HepG2 (cell line): ENCODE measurements around the gene NRG3. TPM values are rescaled to one million over a fixed set of nuclear protein-coding genes. Genes with fewer than 3 reads are reported as not detected.

Experiments
- ATAC-seq: fragments of 200-7000 bp; cut with Tn5 transposase; 3 replicates; pipeline ENCODE4 v1.9.1; 2020; ENCODE audit warnings: mild to moderate bottlenecking, moderate library complexity
- BruUV-seq: library from RNA; stranded (reverse); fragments of 400-500 nt; replicated peaks from 2 replicates; lab custom pipeline; 2021; lab: Mats Ljungman, UMichigan
- CTCF ChIA-PET: fragments of 300-600 bp; formaldehyde crosslinking; extraction: SDS; loops from one replicate; lab custom pipeline; 2021; ENCODE audit warnings: low total read pairs, inconsistent platforms, low intra/inter-chr PET ratio; lab: Yijun Ruan, JAX
- POLR2A ChIA-PET: fragments of 350-600 bp; sonication (Branson Sonifier 250); formaldehyde crosslinking; loops from one replicate; lab custom pipeline; 2020; ENCODE audit warnings: antibody characterized with exemption, inconsistent platforms; lab: Yijun Ruan, JAX
- DNase-seq: peaks from one replicate; pipeline ENCODE4 v3.0.0-alpha.2; 2015; ENCODE audit warnings: low spot score
- FAIRE-seq: peaks from 3 replicates; lab custom pipeline; 2011; peaks lifted over from hg19 to GRCh38; lab: Jason Lieb, UNC
- H2AFZ ChIP-seq: one replicate; pipeline ENCODE4 v1.6.1; 2011; ENCODE audit warnings: low read length, inconsistent platforms
- H3K27ac ChIP-seq: fragments of 300-600 bp; 3 replicates; pipeline ENCODE4 v1.8.0; 2011; ENCODE audit warnings: mixed run types, mild to moderate bottlenecking, mixed read lengths, low read length, inconsistent platforms; ENCODE audit not compliant: insufficient read depth; ENCODE audit errors: extremely low read length
- H3K27me3 ChIP-seq, 2 experiments: fragments of 200-600 bp in 1 of 2; 2 replicates in 1 of 2; 3 replicates in 1 of 2; pipeline versions ENCODE4 v1.6.0 to v1.8.0; 2011; ENCODE audit warnings: low read length in 2 of 2, mild to moderate bottlenecking in 2 of 2, moderate library complexity in 2 of 2, inconsistent platforms in 1 of 2; ENCODE audit not compliant: insufficient read depth in 2 of 2, control insufficient read depth in 1 of 2
- H3K36me3 ChIP-seq, 2 experiments: fragments of 200-600 bp in 1 of 2; replicated peaks in 1 of 2; 2 replicates in 1 of 2; 3 replicates in 1 of 2; pipeline versions ENCODE4 v1.5.1 to v1.8.0; 2011; ENCODE audit warnings: low read length in 2 of 2, inconsistent platforms in 1 of 2; ENCODE audit not compliant: insufficient read depth in 2 of 2, control insufficient read depth in 1 of 2
- H3K4me1 ChIP-seq: 2 replicates; pipeline ENCODE4 v1.5.1; 2012; ENCODE audit warnings: low read length, inconsistent platforms; ENCODE audit not compliant: insufficient read depth
- H3K4me2 ChIP-seq: 2 replicates; pipeline ENCODE4 v1.6.0; 2011; ENCODE audit warnings: low read depth, low read length, inconsistent platforms
- H3K4me3 ChIP-seq, 3 experiments: fragments of 200-600 bp in 1 of 3; sonication (generic), shearing (Covaris generic) in 1 of 3; replicated peaks in 1 of 3; 2 replicates each; pipeline ENCODE4 v1.5.1; 2011 to 2016; ENCODE audit warnings: low read length in 3 of 3, inconsistent platforms in 2 of 3, low read depth in 2 of 3, mild to moderate bottlenecking in 2 of 3, control low read depth in 1 of 3, mixed read lengths in 1 of 3; ENCODE audit not compliant: insufficient read depth in 1 of 3
- H3K79me2 ChIP-seq: one replicate; pipeline ENCODE4 v1.6.1; 2011; ENCODE audit warnings: low read length, inconsistent platforms; ENCODE audit not compliant: insufficient read depth
- H3K9ac ChIP-seq: 2 replicates; pipeline ENCODE4 v1.6.0; 2011; ENCODE audit warnings: mild to moderate bottlenecking, low read depth, low read length, inconsistent platforms; ENCODE audit not compliant: insufficient read depth
- H3K9me3 ChIP-seq: 2 replicates; pipeline ENCODE4 v1.5.1; 2012; ENCODE audit warnings: mild to moderate bottlenecking, low read length
- H4K20me1 ChIP-seq: 2 replicates; pipeline ENCODE4 v1.6.0; 2011; ENCODE audit warnings: inconsistent platforms, mild to moderate bottlenecking, low read length, moderate library complexity; ENCODE audit not compliant: insufficient read depth
- ATF7-NPFF ChIP-seq: sonication (generic); formaldehyde crosslinking; IDR thresholded peaks from 2 replicates; pipeline ENCODE4 v1.8.1; 2023; ENCODE audit warnings: mild to moderate bottlenecking, low read depth, missing genetic modification reagents, moderate library complexity
- DNMT1 ChIP-seq: sonication (generic); formaldehyde crosslinking; IDR thresholded peaks from 2 replicates; pipeline ENCODE4 v1.5.1; 2020; ENCODE audit warnings: mild to moderate bottlenecking, missing genetic modification reagents
- EEA1 ChIP-seq: sonication (generic); formaldehyde crosslinking; IDR thresholded peaks from 2 replicates; pipeline ENCODE4 v1.5.1; 2020; ENCODE audit warnings: mild to moderate bottlenecking, missing genetic modification reagents, borderline replicate concordance
- HDAC6 ChIP-seq: fragments of 200-600 bp; sonication (generic); IDR thresholded peaks from 2 replicates; pipeline ENCODE4 v1.7.0; 2017; ENCODE audit warnings: mild to moderate bottlenecking, antibody characterized with exemption, low read length, low read depth
- KDM6A ChIP-seq: IDR thresholded peaks from 2 replicates; pipeline ENCODE4 v1.6.1; 2016; ENCODE audit warnings: low read depth
- KLF13 ChIP-seq: sonication (generic); formaldehyde crosslinking; IDR thresholded peaks from 2 replicates; pipeline ENCODE4 v1.4.0; 2020; ENCODE audit warnings: mild to moderate bottlenecking, missing genetic modification reagents
- MXI1 ChIP-seq: IDR thresholded peaks from 3 replicates; pipeline ENCODE4 v1.6.1; 2012; ENCODE audit warnings: low read depth, low read length, inconsistent platforms, borderline replicate concordance
- NR1H2 ChIP-seq: sonication (generic); formaldehyde crosslinking; IDR thresholded peaks from 2 replicates; pipeline ENCODE4 v1.8.1; 2022; ENCODE audit warnings: low read depth, missing genetic modification reagents, borderline replicate concordance
- NRL ChIP-seq: sonication (generic); formaldehyde crosslinking; IDR thresholded peaks from 2 replicates; pipeline ENCODE4 v1.5.0; 2020; ENCODE audit warnings: missing genetic modification reagents, mild to moderate bottlenecking, moderate library complexity, borderline replicate concordance
- PAF1 ChIP-seq: IDR thresholded peaks from 2 replicates; pipeline ENCODE4 v1.6.1; 2016; ENCODE audit warnings: missing genetic modification reagents, missing compliant biosample characterization
- SALL1 ChIP-seq: sonication (generic); formaldehyde crosslinking; IDR thresholded peaks from 2 replicates; pipeline ENCODE4 v1.8.0; 2022; ENCODE audit warnings: mild to moderate bottlenecking, missing genetic modification reagents
- TOE1 ChIP-seq: sonication (generic); formaldehyde crosslinking; IDR thresholded peaks from 2 replicates; pipeline ENCODE4 v1.4.0; 2020; ENCODE audit warnings: mild to moderate bottlenecking, missing genetic modification reagents
- ZFYVE20 ChIP-seq: sonication (generic); formaldehyde crosslinking; IDR thresholded peaks from 2 replicates; pipeline ENCODE4 v1.8.0; 2023; ENCODE audit warnings: low read depth, mild to moderate bottlenecking, moderate library complexity, missing genetic modification reagents, borderline replicate concordance
- ZNF180 ChIP-seq: sonication (generic); formaldehyde crosslinking; IDR thresholded peaks from 2 replicates; pipeline ENCODE4 v1.4.0; 2020; ENCODE audit warnings: low read depth, missing genetic modification reagents, borderline replicate concordance
- ZNF256 ChIP-seq: sonication (generic); formaldehyde crosslinking; conservative IDR thresholded peaks from 2 replicates; pipeline ENCODE4 v1.4.0; 2020; ENCODE audit warnings: missing genetic modification reagents
- ZNF589 ChIP-seq: sonication (generic); formaldehyde crosslinking; conservative IDR thresholded peaks from 2 replicates; pipeline ENCODE4 v1.8.0; 2022; ENCODE audit warnings: mild to moderate bottlenecking, moderate library complexity, missing genetic modification reagents
- ZNF839 ChIP-seq: sonication (generic); formaldehyde crosslinking; IDR thresholded peaks from 2 replicates; pipeline ENCODE4 v1.4.0; 2020; ENCODE audit warnings: missing genetic modification reagents, mild to moderate bottlenecking, borderline replicate concordance
- ZSCAN12 ChIP-seq: sonication (generic); formaldehyde crosslinking; IDR thresholded peaks from 2 replicates; pipeline ENCODE4 v1.9.0; 2021; ENCODE audit warnings: mild to moderate bottlenecking, missing genetic modification reagents
- WGBS: methylation state at CpG from one replicate; pipeline ENCODE4 v1.1.6; 2017; ENCODE audit warnings: low lambda C conversion rate; 5-methylcytosine and 5-hydroxymethylcytosine counted together
- in situ Hi-C: cut with HindIII; loops from 2 replicates; pipeline ENCODE4 v1.10.0; 2017; ENCODE audit warnings: low pct_unique_long_range_greater_than_20kb; ENCODE audit not compliant: extremely low pct_ligation_motif_present
- intact Hi-C: fragments of 100-400 bp; cut with micrococcal nuclease; formaldehyde crosslinking; loops from one replicate; pipeline ENCODE4 v1.10.0; 2022; ENCODE audit not compliant: unreplicated experiment
- polyA plus RNA-seq, 8 experiments: library from polyadenylated mRNA; depleted of rRNA in 3 of 8; stranded (reverse) in 7 of 8; unstranded in 1 of 8; fragments of >200 nt; fragmentation: Illumina TruSeq in 4 of 8; extraction: Trizol in 4 of 8; gene quantifications; 2 replicates each; pipeline versions ENCODE4 v1.2.1 to v1.2.3, GENCODE V29; 2011 to 2016; ENCODE audit warnings: low read depth in 4 of 8, missing spikeins in 1 of 8, mixed read lengths in 1 of 8; ENCODE audit not compliant: insufficient read depth in 1 of 8
- total RNA-seq, 5 experiments: library from RNA; depleted of rRNA; stranded (reverse); fragments of >200 nt; fragmentation: Illumina TruSeq; extraction: Trizol; gene quantifications; 2 replicates each; pipeline ENCODE4 v1.2.3, GENCODE V29; 2016; ENCODE audit warnings: low read depth in 1 of 5

The NRG3 gene
- total and polyA plus RNA-seq, 2 of the 13 experiments (the other 11 are each of a cell fraction or from before 2014, with no cell fraction given) = not detected

DNA sequence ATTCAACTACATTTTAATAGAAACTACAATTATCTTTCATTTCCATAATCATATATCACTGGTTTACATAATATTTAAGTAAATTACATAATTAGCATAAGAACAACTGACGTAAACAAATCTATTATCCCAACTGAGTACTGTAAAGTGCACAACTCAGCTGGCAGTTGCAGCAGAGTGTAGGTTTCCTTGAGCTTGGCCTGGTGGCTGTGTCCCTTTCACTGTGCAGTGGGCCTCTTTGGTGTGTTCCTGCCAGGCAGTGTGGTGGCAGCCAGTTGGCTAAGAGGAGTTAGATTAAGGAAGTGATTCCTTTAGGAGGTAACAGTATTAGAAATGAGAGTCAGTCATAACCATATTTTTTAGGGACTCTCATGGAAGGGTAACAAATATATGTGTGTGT is 7.0 kb downstream of the NRG3 start:
- in situ Hi-C loops (no loop called here), intact Hi-C loops (no loop called here)
- no peak for ATAC-seq
- ChIA-PET CTCF (no interaction called here), POLR2A (no interaction called here)
- Histone ChIP-seq H3K36me3 (no peaks in the 10 kb centered on the region), H4K20me1 (no peaks in the 10 kb centered on the region), H3K4me3 (no peak overlapping the region), H3K9ac (no peak overlapping the region), H3K79me2 (no peaks in the 10 kb centered on the region), H3K27ac (no peak overlapping the region), H3K9me3 (peaks cover 1% of the 10 kb centered on the region; the same call in 1 of the 2 replicates), H3K4me2 (no peak overlapping the region), H2AFZ (no peak overlapping the region), H3K4me1 (no peaks in the 10 kb centered on the region), H3K27me3 (no peaks in the 10 kb centered on the region)
- no peak for FAIRE-seq
- no peak for DNase-seq
- WGBS = 13% methylated on average over 1 of the region's 1 CpG
- TF ChIP-seq ZNF589 = no peak
- no peak for TF ChIP-seq TOE1 (CRISPR knock-in tag)
- TF ChIP-seq ZNF180 (CRISPR knock-in tag) = no peak
- no peak for TF ChIP-seq DNMT1 (CRISPR knock-in tag)
- no peak for TF ChIP-seq EEA1 (CRISPR knock-in tag)
- TF ChIP-seq PAF1 (CRISPR knock-in tag) = no peak
- TF ChIP-seq NR1H2 (CRISPR knock-in tag) = no peak
- TF ChIP-seq KDM6A (CRISPR knock-in tag) = no peak
- TF ChIP-seq SALL1 (CRISPR knock-in tag) = no peak
- no peak for TF ChIP-seq ZNF256 (CRISPR knock-in tag)
- TF ChIP-seq ATF7-NPFF = no peak
- no TSS peak for BruUV-seq

DNA sequence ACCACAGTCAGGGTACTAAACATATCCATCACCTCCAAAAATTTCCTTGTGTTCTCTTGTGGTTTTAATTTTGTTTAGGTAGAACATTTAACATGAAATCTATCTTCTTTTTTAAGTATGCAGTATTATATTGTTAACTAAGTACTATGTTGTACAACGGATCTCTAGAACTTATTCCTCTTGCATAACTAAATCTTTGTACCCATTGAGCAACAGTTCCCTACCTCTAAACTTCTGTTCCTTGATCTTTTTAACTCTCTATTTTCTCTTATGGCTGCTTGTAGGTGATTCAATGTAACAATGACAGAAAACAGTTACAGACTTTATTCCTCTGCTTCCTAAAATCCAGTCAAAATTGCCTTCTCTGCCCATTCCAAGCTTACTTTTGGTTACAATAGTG is 9.9 kb downstream of the NRG3 start:
- FAIRE-seq = no peak
- DNase-seq = no peak
- Histone ChIP-seq H3K79me2 (no peaks in the 10 kb centered on the region), H2AFZ (no peak overlapping the region), H4K20me1 (no peaks in the 10 kb centered on the region), H3K27me3 (no peaks in the 10 kb centered on the region), H3K4me3 (no peak overlapping the region), H3K36me3 (no peaks in the 10 kb centered on the region), H3K27ac (no peak overlapping the region), H3K9ac (no peak overlapping the region), H3K9me3 (peaks cover 9% of the 10 kb centered on the region), H3K4me1 (no peaks in the 10 kb centered on the region), H3K4me2 (no peak overlapping the region)
- 6% methylated on average over 1 of the region's 1 CpG for WGBS
- POLR2A ChIA-PET = no interaction called here
- in situ Hi-C loops (no loop called here), intact Hi-C loops (no loop called here)
- CTCF ChIA-PET = no interaction called here
- no peak for ATAC-seq
- no TSS peak for BruUV-seq
- no peak for TF ChIP-seq ZFYVE20
- no peak for TF ChIP-seq HDAC6
- no peak for TF ChIP-seq NRL
- TF ChIP-seq KLF13 (CRISPR knock-in tag) = no peak
- no peak for TF ChIP-seq ZSCAN12
- TF ChIP-seq MXI1 = no peak
- no peak for TF ChIP-seq ZNF839 (CRISPR knock-in tag)
